H9 (cell line): ENCODE results near the gene HSPA4. TPM values are rescaled to one million over a fixed set of nuclear protein-coding genes. Genes with fewer than 3 reads are reported as not detected.

ENCODE experiments used
- DNase-seq: peaks from one replicate; pipeline ENCODE4 v3.0.0-alpha.2; 2017
- H2AFZ ChIP-seq: one replicate; pipeline ENCODE4 v1.6.1; 2013; ENCODE audit warnings: mild to moderate bottlenecking, low read length, control low read depth, moderate library complexity
- H2AK5ac ChIP-seq: 2 replicates; pipeline ENCODE4 v1.6.1; 2013; ENCODE audit warnings: low read length, control low read depth, mixed read lengths; ENCODE audit not compliant: insufficient read length
- H2BK120ac ChIP-seq: one replicate; pipeline ENCODE4 v1.6.1; 2013; ENCODE audit warnings: low read depth, mild to moderate bottlenecking, low read length, control low read depth, inconsistent platforms; ENCODE audit not compliant: poor library complexity, severe bottlenecking
- H2BK12ac ChIP-seq: 2 replicates; pipeline ENCODE4 v1.6.1; 2013; ENCODE audit warnings: low read length, control low read depth, mixed read lengths, low read depth; ENCODE audit not compliant: insufficient read length
- H2BK15ac ChIP-seq: 2 replicates; pipeline ENCODE4 v1.6.1; 2013; ENCODE audit warnings: low read depth, low read length, control low read depth
- H2BK20ac ChIP-seq: one replicate; pipeline ENCODE4 v1.6.1; 2013; ENCODE audit warnings: low read depth, mild to moderate bottlenecking, low read length, control low read depth, inconsistent platforms; ENCODE audit not compliant: poor library complexity, severe bottlenecking
- H2BK5ac ChIP-seq: 2 replicates; pipeline ENCODE4 v1.6.1; 2013; ENCODE audit warnings: low read length, control low read depth, mixed read lengths; ENCODE audit not compliant: insufficient read length
- H3K14ac ChIP-seq: 2 replicates; pipeline ENCODE4 v1.6.1; 2013; ENCODE audit warnings: low read length, control low read depth; ENCODE audit not compliant: insufficient read depth
- H3K18ac ChIP-seq: 2 replicates; pipeline ENCODE4 v1.6.1; 2013; ENCODE audit warnings: low read depth, mild to moderate bottlenecking, mixed read lengths, low read length, control low read depth; ENCODE audit not compliant: insufficient read length
- H3K23ac ChIP-seq: 2 replicates; pipeline ENCODE4 v1.6.1; 2013; ENCODE audit warnings: low read length, control low read depth, mixed read lengths, low read depth; ENCODE audit not compliant: insufficient read length
- H3K23me2 ChIP-seq: 2 replicates; pipeline ENCODE4 v1.6.1; 2013; ENCODE audit warnings: low read depth, mild to moderate bottlenecking, mixed read lengths, low read length, control low read depth; ENCODE audit not compliant: insufficient read length, poor library complexity, severe bottlenecking
- H3K27ac ChIP-seq: 2 replicates; pipeline ENCODE4 v1.5.1; 2013; ENCODE audit warnings: low read length, control low read depth, mixed read lengths, low read depth; ENCODE audit not compliant: insufficient read length
- H3K27me3 ChIP-seq: 2 replicates; pipeline ENCODE4 v1.6.1; 2013; ENCODE audit warnings: low read length, control low read depth, inconsistent platforms; ENCODE audit not compliant: insufficient read depth
- H3K4ac ChIP-seq: 2 replicates; pipeline ENCODE4 v1.6.1; 2013; ENCODE audit warnings: low read depth, mild to moderate bottlenecking, control low read depth, inconsistent platforms, low read length, moderate library complexity
- H3K4me1 ChIP-seq: 2 replicates; pipeline ENCODE4 v1.6.1; 2013; ENCODE audit warnings: low read length, control low read depth, inconsistent platforms; ENCODE audit not compliant: insufficient read depth
- H3K4me2 ChIP-seq: 2 replicates; pipeline ENCODE4 v1.6.1; 2013; ENCODE audit warnings: low read length, control low read depth, mixed read lengths; ENCODE audit not compliant: insufficient read length, insufficient read depth
- H3K56ac ChIP-seq: 2 replicates; pipeline ENCODE4 v1.6.1; 2013; ENCODE audit warnings: low read depth, mild to moderate bottlenecking, mixed read lengths, low read length, control low read depth; ENCODE audit not compliant: insufficient read length
- H3K79me1 ChIP-seq: 2 replicates; pipeline ENCODE4 v1.6.1; 2013; ENCODE audit warnings: low read depth, mild to moderate bottlenecking, moderate library complexity, low read length, control low read depth, inconsistent platforms; ENCODE audit not compliant: insufficient read depth, poor library complexity, severe bottlenecking
- H3K79me2 ChIP-seq: 2 replicates; pipeline ENCODE4 v1.6.1; 2013; ENCODE audit warnings: low read length, control low read depth, inconsistent platforms; ENCODE audit not compliant: insufficient read depth
- H3K9ac ChIP-seq: 2 replicates; pipeline ENCODE4 v1.6.1; 2013; ENCODE audit warnings: low read length, control low read depth, mixed read lengths; ENCODE audit not compliant: insufficient read length; ENCODE audit errors: extremely low read depth
- H3K9me3 ChIP-seq: one replicate; pipeline ENCODE4 v1.6.1; 2013; ENCODE audit warnings: low read depth, low read length, inconsistent platforms; ENCODE audit not compliant: control insufficient read depth
- H3T11ph ChIP-seq: one replicate; pipeline ENCODE4 v1.6.1; 2013; ENCODE audit warnings: mild to moderate bottlenecking, low read length, control low read depth, inconsistent platforms
- H4K20me1 ChIP-seq: one replicate; pipeline ENCODE4 v1.6.1; 2013; ENCODE audit not compliant: control insufficient read depth, insufficient read length, insufficient read depth
- H4K5ac ChIP-seq: 2 replicates; pipeline ENCODE4 v1.6.1; 2013; ENCODE audit warnings: low read depth, mild to moderate bottlenecking, mixed read lengths, low read length, control low read depth; ENCODE audit not compliant: insufficient read length
- H4K8ac ChIP-seq: replicated peaks from 2 replicates; pipeline ENCODE4 v1.6.1; 2013; ENCODE audit warnings: low read length, control low read depth, mixed read lengths, low read depth; ENCODE audit not compliant: insufficient read length
- H4K91ac ChIP-seq: 2 replicates; pipeline ENCODE4 v1.6.1; 2013; ENCODE audit warnings: low read depth, mild to moderate bottlenecking, moderate library complexity, mixed read lengths, low read length, control low read depth; ENCODE audit not compliant: insufficient read length
- H3K27ac Mint-ChIP-seq, 3 experiments: 2 replicates in 2 of 3; 3 replicates in 1 of 3; pipeline ENCODE4 v1.8.0; 2020 to 2021; ENCODE audit warnings: mixed read lengths in 3 of 3, mild to moderate bottlenecking in 1 of 3, moderate library complexity in 1 of 3
- H3K27me3 Mint-ChIP-seq: 2 replicates; pipeline ENCODE4 v1.8.0; 2021; ENCODE audit warnings: low read depth, mild to moderate bottlenecking, moderate library complexity, mixed read lengths
- H3K36me3 Mint-ChIP-seq, 3 experiments: 2 replicates in 2 of 3; 3 replicates in 1 of 3; pipeline ENCODE4 v1.8.0; 2020 to 2021; ENCODE audit warnings: low read depth in 3 of 3, mixed read lengths in 3 of 3; ENCODE audit not compliant: insufficient read depth in 1 of 3
- H3K4me1 Mint-ChIP-seq, 2 experiments: 2 replicates each; pipeline ENCODE4 v1.8.0; 2020; ENCODE audit warnings: mixed read lengths in 2 of 2
- H3K4me3 Mint-ChIP-seq, 2 experiments: 2 replicates in 1 of 2; 3 replicates in 1 of 2; pipeline ENCODE4 v1.8.0; 2020 to 2021; ENCODE audit warnings: mild to moderate bottlenecking in 2 of 2, mixed read lengths in 2 of 2, moderate library complexity in 1 of 2
- H3K9me3 Mint-ChIP-seq, 2 experiments: 2 replicates in 1 of 2; 3 replicates in 1 of 2; pipeline ENCODE4 v1.8.0; 2020; ENCODE audit warnings: mild to moderate bottlenecking in 2 of 2, mixed read lengths in 2 of 2, moderate library complexity in 1 of 2
- CTCF ChIP-seq: fragments of 200-600 bp; sonication (generic); conservative IDR thresholded peaks from 3 replicates; pipeline ENCODE4 v1.8.0; 2021; ENCODE audit warnings: antibody characterized with exemption, mild to moderate bottlenecking
- WGBS: extraction: QIAGEN DNeasy Blood & Tissue Kit; methylation state at CpG from one replicate; pipeline ENCODE4 v1.1.7; 2013; ENCODE audit warnings: missing lambda C conversion rate, low lambda C conversion rate, mixed read lengths; ENCODE audit not compliant: insufficient read length; ENCODE audit errors: extremely low coverage; 5-methylcytosine and 5-hydroxymethylcytosine counted together
- total RNA-seq: library from RNA; stranded (reverse); gene quantifications from 2 replicates; pipeline ENCODE4 v1.2.1, GENCODE V29; 2021

HSPA4 gene
- total RNA-seq, 1 experiment from 2014 or later, result 293 TPM

- Mint-ChIP-seq H3K27ac (no peak overlapping the region), H3K27me3 (peaks cover 3% of the 10 kb centered on the region; the same call in 1 of the 2 replicates), H3K4me1 (0 out of 4 replicates have a peak, but pooled peaks cover 0 to 2% of the 10 kb centered on the region in 2 experiments), H3K4me3 (no peak overlapping the region), H3K9me3 (no peaks in the 10 kb centered on the region), H3K36me3 (no peaks in the 10 kb centered on the region; a peak in 1 of 7 replicates)
- H3K4me1 ChIP-seq, result no peaks in the 10 kb centered on the region
- no peaks in the 10 kb centered on the region for H3K79me2 ChIP-seq
- H3K23ac ChIP-seq, result no peak overlapping the region
- H3T11ph ChIP-seq, result no peak overlapping the region
- H3K56ac ChIP-seq, result no peak overlapping the region
- H2BK20ac ChIP-seq, result no peak overlapping the region
- H2AK5ac ChIP-seq, result no peak overlapping the region
- no peaks in the 10 kb centered on the region for H4K20me1 ChIP-seq
- no peak overlapping the region for H3K4me2 ChIP-seq
- H3K9ac ChIP-seq, result no peak overlapping the region
- no peaks in the 10 kb centered on the region for H3K27me3 ChIP-seq
- no peak for TF ChIP-seq CTCF
- H3K27ac ChIP-seq, result no peak overlapping the region
- H4K91ac ChIP-seq, result no peak overlapping the region
- H3K14ac ChIP-seq, result no peak overlapping the region
- no peaks in the 10 kb centered on the region for H3K79me1 ChIP-seq
- no peak overlapping the region for H2BK5ac ChIP-seq
- H3K9me3 ChIP-seq, result no peaks in the 10 kb centered on the region
- H2BK12ac ChIP-seq, result no peak overlapping the region
- no peak for DNase-seq
- no peak overlapping the region for H4K8ac ChIP-seq
- H3K4ac ChIP-seq, result no peak overlapping the region
- H3K18ac ChIP-seq, result no peak overlapping the region
- no peaks in the 10 kb centered on the region for H3K23me2 ChIP-seq
- H2BK120ac ChIP-seq, result no peak overlapping the region
- no peak overlapping the region for H2BK15ac ChIP-seq
- H4K5ac ChIP-seq, result no peak overlapping the region
- H2AFZ ChIP-seq, result no peak overlapping the region
- no CpG with 5 or more reads among the region's 4 CpGs for WGBS
These were observed 73.1 kb downstream of the HSPA4 start for GRCh38 chr5:133124891-133125290.
